K562 (cell line): ENCODE results near the gene PFDN4. TPM values are rescaled to one million over a fixed set of nuclear protein-coding genes. Genes with fewer than 3 reads are reported as not detected.

ENCODE experiments used
- ATAC-seq: fragments of 200-7000 bp; cut with Tn5 transposase; 3 replicates; pipeline ENCODE4 v1.9.1; 2020; ENCODE audit warnings: moderate library complexity
- BruUV-seq: library from RNA; stranded (reverse); fragments of 400-500 nt; replicated peaks from 2 replicates; lab custom pipeline; 2021; lab: Mats Ljungman, UMichigan
- CTCF ChIA-PET: fragments of 300-600 bp; formaldehyde crosslinking; extraction: SDS; loops from one replicate; lab custom pipeline; 2021; ENCODE audit warnings: low intra/inter-chr PET ratio; lab: Yijun Ruan, JAX
- POLR2A ChIA-PET: fragments of 300-600, 350-650 bp; sonication (Branson Sonifier 250); formaldehyde crosslinking; extraction: SDS; loops from one replicate; lab custom pipeline; 2021; ENCODE audit warnings: antibody characterized with exemption, inconsistent platforms; lab: Yijun Ruan, JAX
- DNase-seq, 4 experiments: peaks; one replicate each; pipeline versions ENCODE4 v3.0.0 to v3.0.0-alpha.2; 2011 to 2018; ENCODE audit warnings: low spot score in 3 of 4, mixed read lengths in 3 of 4; ENCODE audit errors: extremely low read depth in 1 of 4
- FAIRE-seq: peaks from 2 replicates; lab custom pipeline; 2011; peaks lifted over from hg19 to GRCh38; lab: Jason Lieb, UNC
- H2AFZ ChIP-seq: 2 replicates; pipeline ENCODE4 v1.6.0; 2011; ENCODE audit warnings: low read depth, low read length, control low read depth, inconsistent platforms
- H3K27ac ChIP-seq: fragments of 200-600 bp; 3 replicates; pipeline ENCODE4 v1.8.0; 2011; ENCODE audit warnings: low read depth, mild to moderate bottlenecking, control low read depth, inconsistent platforms, low read length, moderate library complexity, mixed read lengths; ENCODE audit errors: extremely low read depth
- H3K27me3 ChIP-seq, 2 experiments: fragments of 300-600 bp in 1 of 2; 2 replicates in 1 of 2; 3 replicates in 1 of 2; pipeline versions ENCODE4 v1.6.0 to v1.8.0; 2011; ENCODE audit warnings: inconsistent platforms in 2 of 2, low read length in 2 of 2, mild to moderate bottlenecking in 1 of 2, mixed read lengths in 1 of 2, moderate library complexity in 1 of 2; ENCODE audit not compliant: control insufficient read depth in 2 of 2, insufficient read depth in 2 of 2
- H3K36me3 ChIP-seq: fragments of 300-600 bp; 3 replicates; pipeline ENCODE4 v1.8.0; 2011; ENCODE audit warnings: mild to moderate bottlenecking, low read length, inconsistent platforms; ENCODE audit not compliant: control insufficient read depth, insufficient read depth
- H3K4me1 ChIP-seq, 2 experiments: fragments of 200-600 bp in 1 of 2; replicated peaks in 1 of 2; 2 replicates in 1 of 2; 3 replicates in 1 of 2; pipeline versions ENCODE4 v1.5.1 to v1.8.0; 2011; ENCODE audit warnings: inconsistent platforms in 2 of 2, low read length in 2 of 2, mild to moderate bottlenecking in 1 of 2, mixed read lengths in 1 of 2, moderate library complexity in 1 of 2; ENCODE audit not compliant: control insufficient read depth in 2 of 2, insufficient read depth in 2 of 2
- H3K4me2 ChIP-seq: 2 replicates; pipeline ENCODE4 v1.6.1; 2011; ENCODE audit warnings: low read length, control low read depth, inconsistent platforms, mixed read lengths; ENCODE audit not compliant: insufficient read depth
- H3K4me3 ChIP-seq: fragments of 200-600 bp; sonication (generic), shearing (Covaris generic); 2 replicates; pipeline ENCODE4 v1.5.1; 2016; ENCODE audit warnings: control low read depth, inconsistent platforms
- H3K79me2 ChIP-seq: fragments of 200-600 bp; 3 replicates; pipeline ENCODE4 v1.8.0; 2011; ENCODE audit warnings: low read length, inconsistent platforms; ENCODE audit not compliant: control insufficient read depth, insufficient read depth
- H3K9ac ChIP-seq, 2 experiments: 2 replicates each; pipeline versions ENCODE4 v1.6.0 to v1.6.1; 2011; ENCODE audit warnings: low read depth in 2 of 2, low read length in 2 of 2, control low read depth in 1 of 2, inconsistent platforms in 1 of 2, mild to moderate bottlenecking in 1 of 2, mixed read lengths in 1 of 2; ENCODE audit not compliant: insufficient read depth in 1 of 2
- H3K9me1 ChIP-seq: one replicate; pipeline ENCODE4 v1.6.0; 2011; ENCODE audit warnings: inconsistent platforms, mild to moderate bottlenecking, low read length, moderate library complexity; ENCODE audit not compliant: control insufficient read depth, insufficient read depth
- H3K9me3 ChIP-seq: replicated peaks from 2 replicates; pipeline ENCODE4 v1.5.1; 2011; ENCODE audit warnings: low read depth, low read length, inconsistent platforms; ENCODE audit not compliant: control insufficient read depth, insufficient read depth
- H4K20me1 ChIP-seq: replicated peaks from 2 replicates; pipeline ENCODE4 v1.6.1; 2011; ENCODE audit warnings: low read length, inconsistent platforms, mixed read lengths; ENCODE audit not compliant: control insufficient read depth, insufficient read depth
- ZBTB11 ChIP-seq, 3 experiments: fragments of 200-800 bp in 1 of 3; fragments of 250-450 bp in 1 of 3; fragments of 450-650 bp in 1 of 3; sonication (Bioruptor Pico) in 1 of 3; sonication (Bioruptor generic) in 1 of 3; formaldehyde crosslinking in 1 of 3; IDR thresholded peaks; 2 replicates each; pipeline versions ENCODE4 v1.6.1 to v1.8.0; 2016 to 2022; ENCODE audit warnings: mild to moderate bottlenecking in 2 of 3, missing genetic modification characterization in 2 of 3, missing compliant biosample characterization in 1 of 3, moderate library complexity in 1 of 3
- ZBTB34 ChIP-seq: fragments of 250-450 bp; sonication (Bioruptor Pico); IDR thresholded peaks from 2 replicates; pipeline ENCODE4 v1.8.0; 2021; ENCODE audit warnings: mild to moderate bottlenecking, moderate library complexity
- WGBS: fragments of 100-300 bp; shearing (Covaris generic); methylation state at CpG from one replicate; pipeline ENCODE4 v1.1.6; 2016; ENCODE audit warnings: low coverage, mixed read lengths; ENCODE audit not compliant: insufficient coverage; ENCODE audit errors: missing lambda C conversion rate; 5-methylcytosine and 5-hydroxymethylcytosine counted together
- in situ Hi-C: fragments of 300-500 bp; cut with MboI; formaldehyde crosslinking; loops from 4 replicates; pipeline ENCODE4 v1.15.0; 2018; ENCODE audit warnings: inconsistent platforms, mixed read lengths
- intact Hi-C: fragments of 100-400 bp; cut with micrococcal nuclease; formaldehyde crosslinking; loops from 2 replicates; pipeline ENCODE4 v1.14.2; 2022
- polyA plus RNA-seq, 8 experiments: library from polyadenylated mRNA; depleted of rRNA in 4 of 8; stranded (reverse) in 5 of 8; unstranded in 3 of 8; fragments of >200 nt; fragmentation: Nextera tagmentation in 2 of 8; fragmentation: Illumina TruSeq in 1 of 8; extraction: Ambion mirVana in 2 of 8; extraction: Trizol in 1 of 8; gene quantifications; 2 replicates each; pipeline versions ENCODE4 v1.2.1 to v1.2.3, GENCODE V29; 2011 to 2014; ENCODE audit warnings: inconsistent platforms in 1 of 8, missing spikeins in 1 of 8
- total RNA-seq, 7 experiments: library from RNA; depleted of rRNA in 6 of 7; stranded (reverse); fragments of >200 nt in 6 of 7; fragmentation: Illumina TruSeq in 2 of 7; extraction: Trizol in 2 of 7; gene quantifications; 2 replicates each; pipeline versions ENCODE4 v1.2.1 to v1.2.3, GENCODE V29; 2011 to 2021; ENCODE audit warnings: low replicate concordance in 1 of 7

The PFDN4 gene
- total and polyA plus RNA-seq, 9 of the 15 experiments (the other 6 are each of a cell fraction or from before 2014, with no cell fraction given): 60.1 to 214 (median 122) TPM

GRCh38 chr20:54234991-54235390 lies 27.1 kb downstream of the PFDN4 start:
- Histone ChIP-seq H2AFZ (no peak overlapping the region), H3K27ac (no peak overlapping the region), H4K20me1 (no peaks in the 10 kb centered on the region), H3K4me2 (no peak overlapping the region), H3K9me1 (no peaks in the 10 kb centered on the region), H3K4me3 (no peak overlapping the region), H3K79me2 (no peaks in the 10 kb centered on the region), H3K9ac (no peak overlapping the region), H3K4me1 (no peaks in the 10 kb centered on the region), H3K9me3 (no peaks in the 10 kb centered on the region), H3K36me3 (no peaks in the 10 kb centered on the region), H3K27me3 (no peaks in the 10 kb centered on the region)
- POLR2A ChIA-PET: interaction anchor here (0.6 kb wide), 1 partner anchor 19 kb away, joined by 3 read pairs; no protein-coding TSS in a partner anchor
- intact Hi-C loops: no loop called here
- DNase-seq (no peak), FAIRE-seq (no peak), ATAC-seq (no peak)
- WGBS: 0% methylated on average over 2 of the region's 2 CpGs
- TF ChIP-seq ZBTB34: no peak
- peak in 1 of 3 experiments; percentile 76; a peak in 2 of 6 replicates for TF ChIP-seq ZBTB11 (CRISPR knock-in tag; IDR thresholded peaks at IDR 0.05)
- CTCF ChIA-PET: no interaction called here
- in situ Hi-C loops: loop anchor here (10.0 kb wide), 1 partner anchor 1240 kb away; no protein-coding TSS in a partner anchor
- BruUV-seq: no TSS peak
